ENCODE measurements around the gene C22orf39.

DNA sequence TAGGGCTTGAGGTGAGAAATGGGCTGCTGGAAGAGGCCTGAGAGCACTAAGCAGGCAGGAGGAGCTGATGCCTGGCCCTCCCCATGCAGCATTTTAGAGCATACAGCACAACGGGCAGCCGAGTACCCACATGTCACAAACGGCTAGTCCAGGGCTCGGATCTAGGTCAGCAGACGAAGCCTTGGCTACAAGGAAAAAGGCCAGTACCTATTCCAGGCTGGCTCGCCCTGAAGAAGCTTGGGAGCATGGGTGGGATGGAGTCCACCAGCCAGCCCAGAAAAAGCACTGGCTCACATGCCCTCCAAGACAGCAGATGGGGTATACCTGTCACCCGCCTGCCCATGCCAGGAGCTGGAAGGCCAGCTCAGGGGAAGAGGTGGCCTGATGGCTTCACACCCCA is 21.9 kb upstream of the C22orf39 start:
- TF ChIP-seq, protein P1, sequence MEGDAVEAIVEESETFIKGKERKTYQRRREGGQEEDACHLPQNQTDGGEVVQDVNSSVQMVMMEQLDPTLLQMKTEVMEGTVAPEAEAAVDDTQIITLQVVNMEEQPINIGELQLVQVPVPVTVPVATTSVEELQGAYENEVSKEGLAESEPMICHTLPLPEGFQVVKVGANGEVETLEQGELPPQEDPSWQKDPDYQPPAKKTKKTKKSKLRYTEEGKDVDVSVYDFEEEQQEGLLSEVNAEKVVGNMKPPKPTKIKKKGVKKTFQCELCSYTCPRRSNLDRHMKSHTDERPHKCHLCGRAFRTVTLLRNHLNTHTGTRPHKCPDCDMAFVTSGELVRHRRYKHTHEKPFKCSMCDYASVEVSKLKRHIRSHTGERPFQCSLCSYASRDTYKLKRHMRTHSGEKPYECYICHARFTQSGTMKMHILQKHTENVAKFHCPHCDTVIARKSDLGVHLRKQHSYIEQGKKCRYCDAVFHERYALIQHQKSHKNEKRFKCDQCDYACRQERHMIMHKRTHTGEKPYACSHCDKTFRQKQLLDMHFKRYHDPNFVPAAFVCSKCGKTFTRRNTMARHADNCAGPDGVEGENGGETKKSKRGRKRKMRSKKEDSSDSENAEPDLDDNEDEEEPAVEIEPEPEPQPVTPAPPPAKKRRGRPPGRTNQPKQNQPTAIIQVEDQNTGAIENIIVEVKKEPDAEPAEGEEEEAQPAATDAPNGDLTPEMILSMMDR (IDR thresholded peaks at IDR 0.05 in 4 of 5, conservative IDR thresholded peaks at IDR 0.05 in 1 of 5): no peak
- TF ChIP-seq POLR2A (IDR thresholded peaks at IDR 0.05): no peak
